ENCODE measurements around the gene ANKRD40.

Gene ANKRD40

DNA sequence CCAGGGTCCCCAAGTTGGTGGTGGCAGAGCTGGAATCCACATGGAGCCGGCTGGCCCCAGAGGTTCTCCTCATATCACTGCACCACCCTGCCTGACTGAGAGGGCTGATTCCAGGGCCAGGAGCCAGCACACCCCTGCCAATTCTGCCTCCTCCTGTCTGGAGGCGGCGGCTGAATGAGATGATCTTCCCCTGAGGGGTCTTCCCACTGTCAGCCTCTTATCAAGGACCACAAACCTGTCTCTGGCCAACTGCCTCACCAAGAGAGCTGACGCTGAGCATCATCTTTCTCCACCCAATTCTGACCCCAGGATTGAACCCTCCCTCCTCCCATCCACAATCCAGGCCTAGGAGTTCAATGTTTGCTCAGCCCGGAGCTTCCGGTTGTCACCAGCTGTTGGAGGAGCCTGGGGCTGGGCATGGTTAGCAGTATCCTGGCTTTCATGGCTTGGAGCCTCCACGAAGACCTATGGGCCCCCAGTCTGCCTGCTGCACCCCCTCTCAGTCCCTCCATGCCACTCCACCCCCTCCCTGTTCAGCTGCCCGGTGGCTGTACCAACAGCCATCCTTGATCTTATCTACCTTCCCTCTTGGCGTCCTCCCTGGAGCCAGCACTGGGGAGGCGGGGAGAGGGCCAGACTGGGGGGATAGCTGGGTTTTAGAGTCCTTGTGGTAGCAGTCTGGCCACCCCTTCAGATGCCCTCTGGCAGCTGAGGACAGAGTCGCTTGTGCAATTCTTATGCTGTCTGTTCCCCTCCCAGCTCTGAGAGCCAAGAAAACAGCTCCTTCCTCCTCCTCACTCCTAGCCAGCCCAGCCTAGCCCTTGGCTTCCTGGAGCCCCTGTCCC lies 47.5 kb downstream of the ANKRD40 start:
- ATAC-seq: peak; percentile 57
- TF ChIP-seq ESRRG (CRISPR knock-in tag; IDR thresholded peaks at IDR 0.05) (no peak), ZFP3 (CRISPR knock-in tag; IDR thresholded peaks at IDR 0.05) (peak; percentile 76)

DNA sequence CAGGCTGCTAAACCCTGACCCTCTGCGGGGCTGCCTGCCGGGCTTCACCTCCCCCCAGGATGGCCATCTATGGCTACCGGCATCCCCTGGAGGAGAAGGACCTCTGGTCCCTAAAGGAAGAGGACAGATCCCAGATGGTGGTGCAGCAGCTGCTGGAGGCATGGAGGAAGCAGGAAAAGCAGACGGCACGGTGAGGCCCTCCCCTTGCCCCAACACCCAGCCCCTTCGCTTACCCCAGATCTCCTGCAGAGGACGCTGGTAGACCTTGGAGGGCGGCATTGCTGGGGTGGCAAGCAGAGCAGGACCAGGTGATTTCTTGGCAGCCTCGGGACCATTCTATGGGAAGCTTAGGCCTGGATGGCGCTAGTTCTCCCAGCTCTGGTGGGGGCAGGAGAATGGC lies 48.5 kb downstream of the ANKRD40 start:
- ATAC-seq: no peak
- TF ChIP-seq CSDC2 (CRISPR knock-in tag; IDR thresholded peaks at IDR 0.05) (no peak), OSR1 (CRISPR knock-in tag; IDR thresholded peaks at IDR 0.05) (no peak), ESRRG (CRISPR knock-in tag; IDR thresholded peaks at IDR 0.05) (no peak), SNAI2 (CRISPR knock-in tag; IDR thresholded peaks at IDR 0.05) (no peak), ZC3H10 (CRISPR knock-in tag; IDR thresholded peaks at IDR 0.05) (no peak), GLIS3 (CRISPR knock-in tag; IDR thresholded peaks at IDR 0.05) (no peak), ZFP30 (CRISPR knock-in tag; IDR thresholded peaks at IDR 0.05) (no peak), ZNF565 (CRISPR knock-in tag; conservative IDR thresholded peaks at IDR 0.05; ENCODE audit: low read depth) (no peak), ARNTL (CRISPR knock-in tag; IDR thresholded peaks at IDR 0.05; ENCODE audit: borderline replicate concordance, low read depth) (no peak), ZNF8 (CRISPR knock-in tag; IDR thresholded peaks at IDR 0.05) (no peak), ZFP3 (CRISPR knock-in tag; IDR thresholded peaks at IDR 0.05) (no peak), ISL1 (CRISPR knock-in tag; IDR thresholded peaks at IDR 0.05) (no peak), BACH2 (CRISPR knock-in tag; IDR thresholded peaks at IDR 0.05; ENCODE audit: borderline replicate concordance) (no peak), PPARA (CRISPR knock-in tag; IDR thresholded peaks at IDR 0.05; ENCODE audit: borderline replicate concordance) (no peak), ZNF70 (CRISPR knock-in tag; IDR thresholded peaks at IDR 0.05) (no peak)
- TF ChIP-seq, protein P1, sequence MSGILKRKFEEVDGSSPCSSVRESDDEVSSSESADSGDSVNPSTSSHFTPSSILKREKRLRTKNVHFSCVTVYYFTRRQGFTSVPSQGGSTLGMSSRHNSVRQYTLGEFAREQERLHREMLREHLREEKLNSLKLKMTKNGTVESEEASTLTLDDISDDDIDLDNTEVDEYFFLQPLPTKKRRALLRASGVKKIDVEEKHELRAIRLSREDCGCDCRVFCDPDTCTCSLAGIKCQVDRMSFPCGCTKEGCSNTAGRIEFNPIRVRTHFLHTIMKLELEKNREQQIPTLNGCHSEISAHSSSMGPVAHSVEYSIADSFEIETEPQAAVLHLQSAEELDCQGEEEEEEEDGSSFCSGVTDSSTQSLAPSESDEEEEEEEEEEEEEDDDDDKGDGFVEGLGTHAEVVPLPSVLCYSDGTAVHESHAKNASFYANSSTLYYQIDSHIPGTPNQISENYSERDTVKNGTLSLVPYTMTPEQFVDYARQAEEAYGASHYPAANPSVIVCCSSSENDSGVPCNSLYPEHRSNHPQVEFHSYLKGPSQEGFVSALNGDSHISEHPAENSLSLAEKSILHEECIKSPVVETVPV (CRISPR knock-in tag; IDR thresholded peaks at IDR 0.05): no peak
- TF ChIP-seq, protein P2, sequence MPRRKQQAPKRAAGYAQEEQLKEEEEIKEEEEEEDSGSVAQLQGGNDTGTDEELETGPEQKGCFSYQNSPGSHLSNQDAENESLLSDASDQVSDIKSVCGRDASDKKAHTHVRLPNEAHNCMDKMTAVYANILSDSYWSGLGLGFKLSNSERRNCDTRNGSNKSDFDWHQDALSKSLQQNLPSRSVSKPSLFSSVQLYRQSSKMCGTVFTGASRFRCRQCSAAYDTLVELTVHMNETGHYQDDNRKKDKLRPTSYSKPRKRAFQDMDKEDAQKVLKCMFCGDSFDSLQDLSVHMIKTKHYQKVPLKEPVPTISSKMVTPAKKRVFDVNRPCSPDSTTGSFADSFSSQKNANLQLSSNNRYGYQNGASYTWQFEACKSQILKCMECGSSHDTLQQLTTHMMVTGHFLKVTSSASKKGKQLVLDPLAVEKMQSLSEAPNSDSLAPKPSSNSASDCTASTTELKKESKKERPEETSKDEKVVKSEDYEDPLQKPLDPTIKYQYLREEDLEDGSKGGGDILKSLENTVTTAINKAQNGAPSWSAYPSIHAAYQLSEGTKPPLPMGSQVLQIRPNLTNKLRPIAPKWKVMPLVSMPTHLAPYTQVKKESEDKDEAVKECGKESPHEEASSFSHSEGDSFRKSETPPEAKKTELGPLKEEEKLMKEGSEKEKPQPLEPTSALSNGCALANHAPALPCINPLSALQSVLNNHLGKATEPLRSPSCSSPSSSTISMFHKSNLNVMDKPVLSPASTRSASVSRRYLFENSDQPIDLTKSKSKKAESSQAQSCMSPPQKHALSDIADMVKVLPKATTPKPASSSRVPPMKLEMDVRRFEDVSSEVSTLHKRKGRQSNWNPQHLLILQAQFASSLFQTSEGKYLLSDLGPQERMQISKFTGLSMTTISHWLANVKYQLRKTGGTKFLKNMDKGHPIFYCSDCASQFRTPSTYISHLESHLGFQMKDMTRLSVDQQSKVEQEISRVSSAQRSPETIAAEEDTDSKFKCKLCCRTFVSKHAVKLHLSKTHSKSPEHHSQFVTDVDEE (CRISPR knock-in tag; IDR thresholded peaks at IDR 0.05): no peak
- TF ChIP-seq, protein P3, sequence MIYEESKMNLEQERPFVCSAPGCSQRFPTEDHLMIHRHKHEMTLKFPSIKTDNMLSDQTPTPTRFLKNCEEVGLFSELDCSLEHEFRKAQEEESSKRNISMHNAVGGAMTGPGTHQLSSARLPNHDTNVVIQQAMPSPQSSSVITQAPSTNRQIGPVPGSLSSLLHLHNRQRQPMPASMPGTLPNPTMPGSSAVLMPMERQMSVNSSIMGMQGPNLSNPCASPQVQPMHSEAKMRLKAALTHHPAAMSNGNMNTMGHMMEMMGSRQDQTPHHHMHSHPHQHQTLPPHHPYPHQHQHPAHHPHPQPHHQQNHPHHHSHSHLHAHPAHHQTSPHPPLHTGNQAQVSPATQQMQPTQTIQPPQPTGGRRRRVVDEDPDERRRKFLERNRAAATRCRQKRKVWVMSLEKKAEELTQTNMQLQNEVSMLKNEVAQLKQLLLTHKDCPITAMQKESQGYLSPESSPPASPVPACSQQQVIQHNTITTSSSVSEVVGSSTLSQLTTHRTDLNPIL (CRISPR knock-in tag; IDR thresholded peaks at IDR 0.05; ENCODE audit: low read depth): no peak
- TF ChIP-seq, protein P4, sequence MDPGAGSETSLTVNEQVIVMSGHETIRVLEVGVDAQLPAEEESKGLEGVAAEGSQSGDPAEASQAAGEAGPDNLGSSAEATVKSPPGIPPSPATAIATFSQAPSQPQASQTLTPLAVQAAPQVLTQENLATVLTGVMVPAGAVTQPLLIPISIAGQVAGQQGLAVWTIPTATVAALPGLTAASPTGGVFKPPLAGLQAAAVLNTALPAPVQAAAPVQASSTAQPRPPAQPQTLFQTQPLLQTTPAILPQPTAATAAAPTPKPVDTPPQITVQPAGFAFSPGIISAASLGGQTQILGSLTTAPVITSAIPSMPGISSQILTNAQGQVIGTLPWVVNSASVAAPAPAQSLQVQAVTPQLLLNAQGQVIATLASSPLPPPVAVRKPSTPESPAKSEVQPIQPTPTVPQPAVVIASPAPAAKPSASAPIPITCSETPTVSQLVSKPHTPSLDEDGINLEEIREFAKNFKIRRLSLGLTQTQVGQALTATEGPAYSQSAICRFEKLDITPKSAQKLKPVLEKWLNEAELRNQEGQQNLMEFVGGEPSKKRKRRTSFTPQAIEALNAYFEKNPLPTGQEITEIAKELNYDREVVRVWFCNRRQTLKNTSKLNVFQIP (CRISPR knock-in tag; IDR thresholded peaks at IDR 0.05; ENCODE audit: borderline replicate concordance, low read depth): no peak
- TF ChIP-seq, protein P5, sequence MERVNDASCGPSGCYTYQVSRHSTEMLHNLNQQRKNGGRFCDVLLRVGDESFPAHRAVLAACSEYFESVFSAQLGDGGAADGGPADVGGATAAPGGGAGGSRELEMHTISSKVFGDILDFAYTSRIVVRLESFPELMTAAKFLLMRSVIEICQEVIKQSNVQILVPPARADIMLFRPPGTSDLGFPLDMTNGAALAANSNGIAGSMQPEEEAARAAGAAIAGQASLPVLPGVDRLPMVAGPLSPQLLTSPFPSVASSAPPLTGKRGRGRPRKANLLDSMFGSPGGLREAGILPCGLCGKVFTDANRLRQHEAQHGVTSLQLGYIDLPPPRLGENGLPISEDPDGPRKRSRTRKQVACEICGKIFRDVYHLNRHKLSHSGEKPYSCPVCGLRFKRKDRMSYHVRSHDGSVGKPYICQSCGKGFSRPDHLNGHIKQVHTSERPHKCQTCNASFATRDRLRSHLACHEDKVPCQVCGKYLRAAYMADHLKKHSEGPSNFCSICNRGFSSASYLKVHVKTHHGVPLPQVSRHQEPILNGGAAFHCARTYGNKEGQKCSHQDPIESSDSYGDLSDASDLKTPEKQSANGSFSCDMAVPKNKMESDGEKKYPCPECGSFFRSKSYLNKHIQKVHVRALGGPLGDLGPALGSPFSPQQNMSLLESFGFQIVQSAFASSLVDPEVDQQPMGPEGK (CRISPR knock-in tag; IDR thresholded peaks at IDR 0.05; ENCODE audit: borderline replicate concordance): no peak

DNA sequence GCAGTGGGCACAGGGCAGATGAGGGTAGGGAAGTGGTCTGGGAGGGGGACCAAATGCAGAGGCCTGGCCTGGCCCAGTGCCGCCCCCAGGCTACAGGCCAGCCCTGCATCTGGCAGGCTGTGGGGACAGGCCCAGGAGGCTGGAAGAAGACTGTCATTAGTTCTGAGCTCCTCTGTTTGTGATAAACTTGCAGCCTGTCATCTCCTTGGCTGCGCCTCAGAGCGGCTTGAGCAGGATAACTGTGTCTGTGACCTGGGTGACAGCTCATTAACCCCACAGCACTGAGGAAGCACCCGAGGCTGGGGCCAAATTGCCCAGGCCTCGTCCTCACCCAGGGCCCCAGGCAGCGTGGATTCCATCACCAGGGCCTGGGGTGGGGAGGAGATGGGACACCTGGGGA lies 49.1 kb downstream of the ANKRD40 start:
- TF ChIP-seq ZNF8 (CRISPR knock-in tag; IDR thresholded peaks at IDR 0.05) (no peak), ZC3H10 (CRISPR knock-in tag; IDR thresholded peaks at IDR 0.05) (no peak), TOX (CRISPR knock-in tag; IDR thresholded peaks at IDR 0.05; ENCODE audit: borderline replicate concordance) (no peak), TCF4 (CRISPR knock-in tag; IDR thresholded peaks at IDR 0.05; ENCODE audit: borderline replicate concordance) (no peak; the same call in 1 of the 2 replicates), ESRRG (CRISPR knock-in tag; IDR thresholded peaks at IDR 0.05) (no peak), CSDC2 (CRISPR knock-in tag; IDR thresholded peaks at IDR 0.05) (no peak), GLIS3 (CRISPR knock-in tag; IDR thresholded peaks at IDR 0.05) (no peak), ZNF565 (CRISPR knock-in tag; conservative IDR thresholded peaks at IDR 0.05; ENCODE audit: low read depth) (no peak), RARB (CRISPR knock-in tag; IDR thresholded peaks at IDR 0.05) (no peak), ZNF70 (CRISPR knock-in tag; IDR thresholded peaks at IDR 0.05) (no peak)
- TF ChIP-seq, protein P2 (CRISPR knock-in tag; IDR thresholded peaks at IDR 0.05): no peak
- ATAC-seq: no peak

All from SK-N-SH treated with all-trans-retinoic acid at 6 μM for 48 hours (cell line).